Natural killer cell (primary cell): ENCODE data around the gene AP1B1. TPM values are rescaled to one million over a fixed set of nuclear protein-coding genes. Genes with fewer than 3 reads are reported as not detected.
"Not testable (repeated sequence)": the region's sequence is repeated elsewhere in the genome, so short reads cannot be mapped to it uniquely, and the experiment has no call there.

ENCODE experiments used
- ATAC-seq, 3 donors: fragments of 150-1000 bp in 2 of 3; fragments of 200-7000 bp in 1 of 3; cut with Tn5 transposase; 1 replicate in 1 of 3; 2 replicates in 2 of 3; pipeline ENCODE4 v1.10.0; 2021; ENCODE audit warnings: mild to moderate bottlenecking in 2 of 3, moderate library complexity in 2 of 3
- DNase-seq, 2 donors: peaks; one replicate each; pipeline versions ENCODE4 v3.0.0 to v3.0.0-alpha.2; 2013 to 2021; ENCODE audit warnings: mixed read lengths in 1 of 2
- H3K27ac ChIP-seq: one replicate; pipeline ENCODE4 v1.5.1; 2013; ENCODE audit warnings: mild to moderate bottlenecking, low read length
- H3K27me3 ChIP-seq: one replicate; pipeline ENCODE4 v1.6.1; 2013; ENCODE audit warnings: low read length; ENCODE audit not compliant: control insufficient read depth, insufficient read depth
- H3K36me3 ChIP-seq: one replicate; pipeline ENCODE4 v1.6.1; 2013; ENCODE audit warnings: low read length; ENCODE audit not compliant: control insufficient read depth, insufficient read depth
- H3K4me1 ChIP-seq: one replicate; pipeline ENCODE4 v1.6.1; 2013; ENCODE audit warnings: low read length; ENCODE audit not compliant: control insufficient read depth, insufficient read depth
- H3K4me3 ChIP-seq: one replicate; pipeline ENCODE4 v1.5.1; 2013; ENCODE audit warnings: low read length
- H3K9me3 ChIP-seq: one replicate; pipeline ENCODE4 v1.6.1; 2013; ENCODE audit warnings: low read length; ENCODE audit not compliant: control insufficient read depth, insufficient read depth
- H3K27ac Mint-ChIP-seq, 2 donors: one replicate each; pipeline ENCODE4 v1.8.0; 2022; ENCODE audit warnings: mild to moderate bottlenecking in 2 of 2, mixed read lengths in 2 of 2, moderate library complexity in 1 of 2
- H3K27me3 Mint-ChIP-seq, 2 donors: one replicate each; pipeline ENCODE4 v1.8.0; 2022; ENCODE audit warnings: low read depth in 2 of 2, mixed read lengths in 2 of 2
- H3K36me3 Mint-ChIP-seq: one replicate; pipeline ENCODE4 v1.8.0; 2022; ENCODE audit warnings: mixed read lengths
- H3K4me1 Mint-ChIP-seq, 2 donors: one replicate each; pipeline ENCODE4 v1.8.0; 2022; ENCODE audit warnings: mixed read lengths in 2 of 2
- H3K4me3 Mint-ChIP-seq: one replicate; pipeline ENCODE4 v1.8.0; 2022; ENCODE audit warnings: mild to moderate bottlenecking, moderate library complexity, mixed read lengths
- H3K9me3 Mint-ChIP-seq, 2 donors: one replicate each; pipeline ENCODE4 v1.8.0; 2022; ENCODE audit warnings: mixed read lengths in 2 of 2
- WGBS: methylation state at CpG from one replicate; pipeline ENCODE4 v1.1.7; 2013; ENCODE audit warnings: missing lambda C conversion rate; ENCODE audit not compliant: insufficient coverage; 5-methylcytosine and 5-hydroxymethylcytosine counted together
- intact Hi-C: fragments of 100-400 bp; cut with micrococcal nuclease; formaldehyde crosslinking; loops from one replicate; pipeline ENCODE4 v1.14.2; 2022
- total RNA-seq, 4 donors: library from RNA; stranded (reverse); fragments of 120-200 nt in 1 of 4; gene quantifications; one replicate each; pipeline versions ENCODE4 v1.2.3 to v1.2.4, GENCODE V29; 2013 to 2022
- TF ChIP-seq, protein P1 (sequence below): fragments of 200-600 bp; IDR thresholded peaks from one replicate; pipeline ENCODE4 v1.8.0; 2022; ENCODE audit warnings: antibody characterized with exemption

Gene AP1B1
- total RNA-seq, 3 donors from 2014 or later (not counting 1 experiment from before 2014, with no cell fraction given): 54.0 to 56.1 (median 54.3) TPM

- Mint-ChIP-seq H3K4me1 (no peaks in the 10 kb centered on the region), H3K36me3 (no peaks in the 10 kb centered on the region), H3K4me3 (no peak overlapping the region), H3K27ac (no peak overlapping the region), H3K9me3 (no peaks in the 10 kb centered on the region), H3K27me3 (peaks cover 9 to 33% of the 10 kb centered on the region in 2 donors)
- ATAC-seq (no peak), DNase-seq (no peak)
- no peaks in the 10 kb centered on the region for H3K36me3 ChIP-seq
- TF ChIP-seq, protein P1, sequence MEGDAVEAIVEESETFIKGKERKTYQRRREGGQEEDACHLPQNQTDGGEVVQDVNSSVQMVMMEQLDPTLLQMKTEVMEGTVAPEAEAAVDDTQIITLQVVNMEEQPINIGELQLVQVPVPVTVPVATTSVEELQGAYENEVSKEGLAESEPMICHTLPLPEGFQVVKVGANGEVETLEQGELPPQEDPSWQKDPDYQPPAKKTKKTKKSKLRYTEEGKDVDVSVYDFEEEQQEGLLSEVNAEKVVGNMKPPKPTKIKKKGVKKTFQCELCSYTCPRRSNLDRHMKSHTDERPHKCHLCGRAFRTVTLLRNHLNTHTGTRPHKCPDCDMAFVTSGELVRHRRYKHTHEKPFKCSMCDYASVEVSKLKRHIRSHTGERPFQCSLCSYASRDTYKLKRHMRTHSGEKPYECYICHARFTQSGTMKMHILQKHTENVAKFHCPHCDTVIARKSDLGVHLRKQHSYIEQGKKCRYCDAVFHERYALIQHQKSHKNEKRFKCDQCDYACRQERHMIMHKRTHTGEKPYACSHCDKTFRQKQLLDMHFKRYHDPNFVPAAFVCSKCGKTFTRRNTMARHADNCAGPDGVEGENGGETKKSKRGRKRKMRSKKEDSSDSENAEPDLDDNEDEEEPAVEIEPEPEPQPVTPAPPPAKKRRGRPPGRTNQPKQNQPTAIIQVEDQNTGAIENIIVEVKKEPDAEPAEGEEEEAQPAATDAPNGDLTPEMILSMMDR: no peak
- no CpG with 5 or more reads among the region's 3 CpGs for WGBS
- H3K27me3 ChIP-seq: no peaks in the 10 kb centered on the region
- intact Hi-C loops: no loop called here
- no peaks in the 10 kb centered on the region for H3K9me3 ChIP-seq
- H3K27ac ChIP-seq: no peak overlapping the region
- no peak overlapping the region for H3K4me3 ChIP-seq
- no peaks in the 10 kb centered on the region for H3K4me1 ChIP-seq
These were observed 45.5 kb upstream of the AP1B1 start for GRCh38 chr22:29433856-29434255.

GRCh38 chr22:29431986-29432385 is 43.6 kb upstream of the AP1B1 start:
- no peaks in the 10 kb centered on the region for H3K4me1 Mint-ChIP-seq
- H3K36me3 ChIP-seq: no peaks in the 10 kb centered on the region

DNA sequence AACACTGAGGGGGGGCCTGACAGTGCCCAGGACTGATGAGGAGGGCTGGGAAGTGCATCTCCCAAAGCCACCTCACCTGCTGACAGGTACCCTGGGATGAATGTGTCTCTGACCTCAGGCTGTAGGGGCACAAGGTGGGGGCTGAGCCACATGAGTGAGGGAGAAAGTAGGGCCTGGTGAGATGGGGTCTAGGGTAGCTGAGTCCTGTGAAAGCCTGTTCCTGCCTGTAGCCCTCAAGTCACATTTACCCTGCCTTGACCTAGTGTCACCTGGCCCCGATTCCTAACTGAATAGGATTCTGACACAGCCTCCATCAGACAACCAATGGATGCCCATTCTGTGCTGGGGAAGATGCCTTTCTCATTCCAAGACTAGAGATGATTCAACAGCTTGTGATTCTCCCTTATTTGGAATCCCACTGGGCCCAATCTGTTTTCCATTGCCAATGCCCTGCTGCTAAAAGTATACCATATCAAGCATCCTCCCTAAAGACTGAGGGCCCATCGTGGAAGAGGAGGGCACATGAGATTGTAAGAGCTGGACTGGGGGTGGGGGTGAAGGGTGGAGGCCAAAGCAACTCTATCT is 38.9 kb upstream of the AP1B1 start:
- Mint-ChIP-seq H3K27me3 (peaks cover 0 to 13% of the 10 kb centered on the region in 2 donors), H3K4me1 (no peaks in the 10 kb centered on the region), H3K4me3 (no peak overlapping the region), H3K27ac (no peak overlapping the region), H3K36me3 (no peaks in the 10 kb centered on the region), H3K9me3 (no peaks in the 10 kb centered on the region)
- Histone ChIP-seq H3K4me3 (no peak overlapping the region), H3K27me3 (no peaks in the 10 kb centered on the region), H3K9me3 (no peaks in the 10 kb centered on the region), H3K27ac (no peak overlapping the region), H3K4me1 (no peaks in the 10 kb centered on the region), H3K36me3 (no peaks in the 10 kb centered on the region)
- DNase-seq (no peak), ATAC-seq (no peak)
- intact Hi-C loops: no loop called here
- TF ChIP-seq, protein P1: no peak
- 100% methylated on average over 1 of the region's 2 CpGs for WGBS

More at GRCh38 chr22:29431986-29432385, 43.6 kb upstream of the AP1B1 start:
- DNase-seq (no peak), ATAC-seq (no peak)
- Mint-ChIP-seq H3K27me3 (peaks cover 9 to 33% of the 10 kb centered on the region in 2 donors), H3K4me3 (no peak overlapping the region), H3K36me3 (no peaks in the 10 kb centered on the region), H3K9me3 (no peaks in the 10 kb centered on the region), H3K27ac (no peak overlapping the region)
- WGBS: 90% methylated on average over 5 of the region's 5 CpGs
- TF ChIP-seq, protein P1: no peak
- Histone ChIP-seq H3K4me1 (no peaks in the 10 kb centered on the region), H3K4me3 (no peak overlapping the region), H3K27me3 (no peaks in the 10 kb centered on the region), H3K9me3 (no peaks in the 10 kb centered on the region), H3K27ac (no peak overlapping the region)
- intact Hi-C loops: no loop called here

DNA sequence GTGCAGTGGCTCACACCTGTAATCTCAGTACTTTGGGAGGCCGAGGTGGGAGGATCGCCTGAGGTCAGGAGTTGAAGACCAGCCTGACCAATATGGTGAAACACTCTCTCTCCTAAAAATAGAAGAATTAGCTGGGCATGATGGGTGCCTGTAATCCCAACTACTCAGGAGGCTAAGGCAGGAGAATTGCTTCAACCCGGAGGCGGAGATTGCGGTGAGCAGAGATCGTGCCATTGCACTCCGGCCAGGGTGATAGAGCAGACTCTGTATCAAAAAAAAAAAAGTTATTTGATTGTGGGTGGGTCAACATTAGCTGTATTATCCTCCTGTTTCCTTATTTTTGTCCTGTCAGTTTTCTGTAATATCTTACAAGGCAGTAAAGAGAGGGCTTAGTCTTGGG is 38.1 kb upstream of the AP1B1 start:
- Histone ChIP-seq H3K27ac (no peak overlapping the region), H3K4me1 (no peaks in the 10 kb centered on the region), H3K27me3 (no peaks in the 10 kb centered on the region), H3K9me3 (no peaks in the 10 kb centered on the region), H3K36me3 (no peaks in the 10 kb centered on the region), H3K4me3 (no peak overlapping the region)
- WGBS: 97% methylated on average over 7 of the region's 7 CpGs
- Mint-ChIP-seq H3K4me3 (no peak overlapping the region), H3K36me3 (no peaks in the 10 kb centered on the region), H3K27ac (no peak overlapping the region), H3K4me1 (no peaks in the 10 kb centered on the region), H3K27me3 (peaks cover 0 to 13% of the 10 kb centered on the region in 2 donors), H3K9me3 (no peaks in the 10 kb centered on the region)
- DNase-seq: no peak
- intact Hi-C loops: no loop called here
- ATAC-seq: no peak
- TF ChIP-seq, protein P1: no peak

GRCh38 chr22:29418704-29419103 is 30.3 kb upstream of the AP1B1 start:
- H3K4me1 ChIP-seq, H3K36me3 ChIP-seq, H3K9me3 Mint-ChIP-seq, H3K9me3 ChIP-seq, DNase-seq, ATAC-seq, intact Hi-C loops, H3K27me3 Mint-ChIP-seq, H3K27me3 ChIP-seq, H3K36me3 Mint-ChIP-seq, H3K4me3 Mint-ChIP-seq, H3K27ac ChIP-seq, H3K4me3 ChIP-seq, H3K27ac Mint-ChIP-seq: not testable (repeated sequence)
- 70% methylated on average over 4 of the region's 5 CpGs for WGBS
- peaks cover 12 to 16% of the 10 kb centered on the region in 2 donors for H3K4me1 Mint-ChIP-seq
